T1000 (cell line): Measurements from ENCODE around the gene DUSP23.

Experiments
- DNase-seq: peaks from one replicate; lab custom pipeline; 2025; ENCODE audit warnings: mixed read lengths; lab: John Stamatoyannopoulos, UW

The DUSP23 gene

DNA sequence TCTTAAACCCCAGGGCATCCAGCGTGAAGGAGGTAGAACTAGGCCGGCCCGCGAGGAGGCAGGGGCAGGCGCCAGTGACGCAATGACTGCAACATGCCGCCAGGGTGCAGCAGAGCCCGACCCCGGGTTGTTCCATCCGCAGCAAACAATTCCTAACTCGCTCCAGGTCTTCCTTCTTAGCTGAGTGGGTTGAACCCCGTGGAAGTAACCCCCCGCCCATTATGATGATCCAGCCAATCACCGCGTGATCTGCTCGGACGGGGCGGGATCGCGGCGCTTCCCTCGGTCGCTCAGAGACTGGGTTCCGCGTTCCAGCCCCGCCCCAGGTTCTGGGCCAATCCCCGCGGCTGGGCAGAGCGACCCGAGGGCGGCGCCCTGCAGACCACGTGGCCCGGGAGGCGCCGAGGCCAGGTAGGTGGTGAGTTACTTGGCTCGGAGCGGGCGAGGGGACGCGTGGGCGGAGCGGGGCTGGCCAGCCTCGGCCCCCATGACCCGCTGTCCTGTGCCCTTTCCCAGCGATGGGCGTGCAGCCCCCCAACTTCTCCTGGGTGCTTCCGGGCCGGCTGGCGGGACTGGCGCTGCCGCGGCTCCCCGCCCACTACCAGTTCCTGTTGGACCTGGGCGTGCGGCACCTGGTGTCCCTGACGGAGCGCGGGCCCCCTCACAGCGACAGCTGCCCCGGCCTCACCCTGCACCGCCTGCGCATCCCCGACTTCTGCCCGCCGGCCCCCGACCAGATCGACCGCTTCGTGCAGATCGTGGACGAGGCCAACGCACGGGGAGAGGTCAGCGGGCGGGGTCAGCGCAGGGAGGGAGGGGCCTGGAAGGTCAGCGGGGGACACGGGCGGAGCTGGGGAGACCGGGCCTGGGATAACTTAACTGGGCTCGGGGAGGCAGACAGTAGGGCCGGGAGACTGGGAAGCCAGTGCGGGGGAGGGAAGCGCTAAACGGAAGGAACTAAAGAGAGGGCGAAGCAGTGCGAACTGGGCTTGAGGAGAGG lies at the start of gene DUSP23:
DUSP23 (plus strand) TSS at position 380 of the 1,000 bp plus-strand sequence; CDS start at position 519, 139 bp downstream.
- peak; percentile 93 for DNase-seq

GRCh38 chr1:159737238-159737916 lies 43.4 kb upstream of the DUSP23 start:
- no peak for DNase-seq

- no peak for DNase-seq
Observed at GRCh38 chr1:159743651-159744410, 36.9 kb upstream of the DUSP23 start.

GRCh38 chr1:159746666-159747065 lies 34.1 kb upstream of the DUSP23 start:
- no peak for DNase-seq

DNA sequence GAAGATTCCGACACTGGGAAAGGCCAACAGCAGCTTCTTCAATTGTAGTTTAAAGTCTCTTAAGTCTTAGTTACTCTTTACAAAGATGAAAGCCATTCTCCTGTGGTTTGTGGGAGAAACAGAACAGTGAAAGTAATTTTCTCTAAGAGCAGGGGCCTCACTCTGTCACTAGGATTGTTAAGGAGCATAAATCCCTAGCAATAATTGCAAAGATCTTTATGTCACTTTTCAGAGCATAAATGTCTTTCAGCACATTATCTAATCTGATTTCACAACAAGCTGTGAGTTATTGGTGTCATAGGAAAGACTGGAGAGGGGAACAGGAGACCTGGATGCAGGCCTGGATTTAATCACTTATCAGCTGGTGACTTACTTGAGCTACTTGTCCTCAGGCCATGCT lies 32.4 kb upstream of the DUSP23 start:
- no peak for DNase-seq

GRCh38 chr1:159749630-159750029 lies 31.1 kb upstream of the DUSP23 start:
- DNase-seq: no peak

DNA sequence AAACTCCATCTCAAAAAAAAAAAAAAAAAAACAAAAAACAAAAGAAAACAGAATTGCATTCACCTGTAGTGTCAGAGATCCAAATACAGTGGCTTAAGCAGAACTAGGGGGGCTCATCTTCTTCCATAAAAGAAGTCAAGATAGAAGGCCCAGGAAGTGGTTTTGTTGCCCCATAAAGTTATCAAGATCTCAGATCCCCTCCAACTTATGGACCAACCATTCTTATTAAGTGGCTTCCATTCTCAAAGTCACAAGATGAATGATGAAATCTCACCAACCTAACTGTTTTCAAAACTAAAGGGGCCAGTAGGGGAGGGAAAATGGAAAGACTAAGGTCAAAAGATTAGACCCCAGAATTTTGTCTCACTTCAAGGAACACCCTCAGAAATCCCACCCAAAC lies 30.1 kb upstream of the DUSP23 start:
- no peak for DNase-seq

- no peak for DNase-seq
Observed at GRCh38 chr1:159751031-159751430, 29.7 kb upstream of the DUSP23 start.

DNA sequence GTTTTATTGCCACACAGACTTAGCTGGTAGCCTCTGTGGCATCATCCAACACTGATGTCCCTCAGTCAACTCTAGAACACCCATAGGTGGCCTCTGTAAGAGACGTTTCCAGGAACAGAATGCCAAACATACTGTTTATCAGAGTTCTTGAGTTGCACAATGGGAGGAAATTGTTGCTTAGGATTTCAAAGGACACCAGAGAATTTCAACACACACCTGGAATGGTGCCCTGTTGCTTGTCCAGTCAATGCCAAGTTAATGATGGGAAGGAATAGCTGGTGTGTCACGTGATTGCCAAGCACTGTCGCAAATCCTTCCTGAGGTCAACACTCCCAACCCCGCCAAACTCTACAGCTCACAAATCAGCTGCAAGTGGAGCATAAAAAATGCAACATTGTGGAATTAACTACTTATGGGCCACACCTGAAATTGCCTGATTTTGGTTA lies 28.6 kb upstream of the DUSP23 start:
- DNase-seq: no peak

GRCh38 chr1:159753386-159753785 lies 27.4 kb upstream of the DUSP23 start:
- DNase-seq: no peak

- no peak for DNase-seq
Observed at GRCh38 chr1:159755451-159756007, 25.2 kb upstream of the DUSP23 start.

DNA sequence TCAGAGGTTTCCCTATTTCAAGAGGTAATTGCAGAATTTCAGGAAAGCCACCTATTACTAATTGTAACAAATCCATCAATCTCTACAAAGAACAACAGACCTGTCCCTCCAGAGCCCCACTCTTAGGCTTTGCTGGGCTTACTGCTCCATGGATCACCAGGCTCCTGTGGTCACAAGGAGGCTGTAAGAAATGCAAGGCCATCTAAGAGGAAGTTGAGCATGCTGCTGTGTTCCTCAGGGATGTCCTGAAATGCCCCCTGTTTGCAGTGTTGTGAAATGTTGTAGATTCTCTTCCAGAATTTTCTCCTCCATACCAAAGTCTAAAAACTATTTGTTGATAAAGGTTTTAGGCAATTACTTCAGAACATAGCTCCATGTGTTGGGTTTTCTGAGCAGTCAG lies 24.4 kb upstream of the DUSP23 start:
- no peak for DNase-seq

- no peak for DNase-seq
Observed at GRCh38 chr1:159763686-159764085, 17.1 kb upstream of the DUSP23 start.

GRCh38 chr1:159765806-159766205 lies 15.0 kb upstream of the DUSP23 start:
- no peak for DNase-seq

DNA sequence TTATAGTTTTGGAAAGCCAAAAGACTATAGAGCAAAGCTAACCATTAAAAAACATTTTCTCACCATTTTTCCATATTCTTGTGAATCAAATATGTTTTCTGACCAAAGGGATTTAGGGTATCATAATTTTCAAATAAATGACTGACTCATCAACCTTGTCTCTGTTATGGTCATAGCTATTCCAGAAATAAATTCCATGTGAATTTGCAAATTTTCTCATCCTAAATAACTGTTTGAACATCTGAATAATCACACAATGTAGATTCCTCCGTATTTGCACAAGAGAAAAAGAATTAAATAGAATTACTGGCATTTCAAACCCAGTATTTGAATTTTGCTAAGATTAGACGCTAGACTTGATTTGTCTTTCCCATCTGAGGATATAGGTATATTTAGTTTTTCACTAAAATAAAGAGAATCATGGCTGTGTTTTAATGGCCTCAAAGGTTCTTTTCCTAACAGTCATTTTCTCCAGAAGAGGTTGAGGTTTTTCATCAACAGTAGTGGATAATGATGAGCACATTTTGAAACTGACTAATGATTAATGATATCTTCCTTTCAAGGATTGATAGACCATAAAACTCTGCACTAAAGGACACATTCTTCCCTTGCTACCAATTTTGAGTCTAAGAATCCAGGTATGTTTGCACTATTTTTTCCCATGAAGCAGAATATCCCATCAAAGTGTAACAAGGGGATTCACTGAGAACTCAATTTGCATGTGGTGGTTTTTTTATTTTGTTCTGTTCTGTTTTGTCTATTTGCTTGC lies 9.5 kb upstream of the DUSP23 start:
- no peak for DNase-seq

- no peak for DNase-seq
Observed at GRCh38 chr1:159774465-159774864, 6.3 kb upstream of the DUSP23 start.

DNA sequence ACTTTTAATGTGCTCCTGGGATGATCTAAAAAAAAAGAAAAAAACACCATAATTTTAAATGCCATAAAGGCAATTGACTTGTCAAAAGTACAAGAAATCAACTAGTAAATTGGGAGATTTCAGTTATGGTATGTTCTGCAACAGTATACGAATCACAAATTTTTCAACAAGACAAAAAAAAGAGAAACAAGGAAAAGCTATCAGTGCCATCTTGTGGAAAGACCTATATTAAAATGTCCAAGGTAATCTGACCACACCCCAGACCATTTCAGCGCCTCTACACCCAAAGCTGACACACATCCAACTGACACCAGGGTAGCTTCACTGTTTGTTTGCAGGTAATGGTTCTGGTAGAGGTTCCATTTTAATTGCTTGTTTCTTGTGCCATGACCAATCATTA lies 5.0 kb upstream of the DUSP23 start:
- DNase-seq: no peak

- DNase-seq: no peak
Observed at GRCh38 chr1:159778266-159778665, 2.5 kb upstream of the DUSP23 start.

- DNase-seq: no peak
Observed at GRCh38 chr1:159779403-159779851, 1.3 kb upstream of the DUSP23 start.

- DNase-seq: no peak
Observed at GRCh38 chr1:159781992-159782391, 1.2 kb downstream of the DUSP23 start.

- DNase-seq: no peak
Observed at GRCh38 chr1:159783724-159784123, 3.0 kb downstream of the DUSP23 start.
